Pons (tissue), 1 donor: ENCODE results near the gene PTPRF.
"Not testable (repeated sequence)": the region's sequence is repeated elsewhere in the genome, so short reads cannot be mapped to it uniquely, and the experiment has no call there.

Experiments
- DNase-seq: peaks from one replicate; pipeline ENCODE4 v3.0.0-alpha.2; 2016; ENCODE audit warnings: low spot score

The PTPRF gene

DNA sequence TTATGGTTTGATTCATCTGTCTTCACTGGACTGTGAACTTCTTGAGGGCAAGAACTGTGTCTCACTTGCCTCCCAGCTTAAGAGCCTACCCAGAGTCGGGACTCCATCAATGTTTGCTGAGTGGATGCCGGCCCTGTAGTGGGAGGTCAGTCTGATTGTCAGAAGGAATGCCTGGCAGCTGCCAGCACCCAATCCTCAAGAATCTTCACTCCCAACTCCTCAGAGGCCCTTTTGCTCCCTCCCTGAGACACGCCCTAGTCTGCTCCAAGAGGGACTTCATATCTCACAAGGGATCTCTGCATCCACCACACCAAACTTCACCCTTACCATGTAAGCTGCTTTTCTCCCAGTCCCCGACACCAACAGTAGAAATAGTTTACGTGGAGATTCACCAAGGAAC is 104.0 kb downstream of the PTPRF start:
- no peak for DNase-seq

DNA sequence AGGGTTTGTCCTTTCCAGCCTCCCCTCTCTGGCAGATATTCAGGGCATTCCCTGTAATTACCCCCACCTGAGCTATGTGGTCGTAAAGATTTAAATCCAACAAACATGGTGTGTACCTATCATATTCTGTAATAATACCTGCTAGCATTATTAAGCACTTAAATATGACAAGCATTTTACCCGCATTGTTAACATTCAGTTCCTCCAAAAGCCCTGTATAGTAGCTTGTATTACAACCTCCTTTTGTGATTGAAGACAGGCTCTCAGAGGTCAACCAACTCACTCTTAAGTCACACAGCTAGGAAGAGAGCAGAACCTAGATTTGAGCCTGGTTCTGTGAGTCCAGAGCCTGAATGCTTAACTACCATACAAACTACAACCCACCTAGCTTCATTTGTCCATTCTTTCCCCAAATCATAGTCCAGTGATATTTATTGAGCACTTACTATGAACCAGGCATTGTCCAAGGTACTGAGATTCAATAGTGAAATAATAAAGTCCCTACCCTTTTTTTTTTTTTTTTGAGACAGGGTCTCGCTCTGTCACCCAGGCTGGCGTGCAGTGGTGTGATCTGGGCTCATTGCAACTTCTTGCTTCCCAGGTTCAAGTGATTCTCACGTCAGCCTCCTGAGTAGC is 105.4 kb downstream of the PTPRF start:
- no peak for DNase-seq

- DNase-seq = no peak
Observed at GRCh38 chr1:43637267-43637666, 106.6 kb downstream of the PTPRF start.

GRCh38 chr1:43638381-43638780 is 107.7 kb downstream of the PTPRF start:
- not testable (repeated sequence) for DNase-seq

- no peak for DNase-seq
Observed at GRCh38 chr1:43639976-43640794, 109.5 kb downstream of the PTPRF start.

- DNase-seq = no peak
Observed at GRCh38 chr1:43644558-43644957, 113.9 kb downstream of the PTPRF start.

DNA sequence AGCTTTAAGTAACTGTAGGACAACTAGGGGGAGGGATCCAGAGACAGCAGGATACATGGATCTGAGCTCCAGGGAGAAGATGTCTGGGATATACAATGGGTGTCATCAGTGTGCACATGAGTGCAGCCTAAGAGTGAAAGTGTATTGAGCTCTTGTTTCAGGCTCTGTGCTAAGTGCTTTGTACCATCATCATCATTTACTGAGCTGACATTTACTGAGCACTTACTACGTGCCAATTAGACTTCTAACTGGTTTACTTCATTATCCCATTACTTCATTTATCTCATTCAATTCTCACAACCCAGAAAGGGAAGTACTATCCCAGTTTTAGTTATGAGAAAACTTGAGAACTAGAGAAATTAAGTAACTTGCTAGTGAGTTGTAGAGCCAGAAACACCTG is 114.8 kb downstream of the PTPRF start:
- DNase-seq = no peak

- not testable (repeated sequence) for DNase-seq
Observed at GRCh38 chr1:43647331-43647730, 116.6 kb downstream of the PTPRF start.

- no peak for DNase-seq
Observed at GRCh38 chr1:43648221-43648847, 117.7 kb downstream of the PTPRF start.

- no peak for DNase-seq
Observed at GRCh38 chr1:43648876-43649477, 118.3 kb downstream of the PTPRF start.

GRCh38 chr1:43650310-43651085 is 119.8 kb downstream of the PTPRF start:
- peak; percentile 99 for DNase-seq

DNA sequence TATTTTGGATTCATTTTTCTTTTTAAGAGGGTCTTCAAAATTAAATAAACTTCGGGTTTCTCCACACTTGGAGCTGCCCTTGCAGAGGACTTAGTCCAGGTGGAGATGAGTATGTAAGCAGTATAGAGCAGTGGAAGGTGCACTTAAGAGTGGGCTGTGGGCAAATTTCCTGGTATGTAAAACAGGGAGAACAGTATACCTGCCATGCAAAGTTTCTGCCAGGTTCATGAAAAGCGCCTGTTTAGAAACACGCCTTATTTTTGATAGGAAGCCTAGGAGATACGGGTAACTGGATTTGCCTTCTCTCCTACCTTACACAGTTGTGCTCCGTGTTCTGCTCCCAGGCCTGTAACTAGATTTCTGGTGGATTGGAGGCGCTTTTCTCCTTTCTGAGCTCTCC is 120.5 kb downstream of the PTPRF start:
- no peak for DNase-seq

DNA sequence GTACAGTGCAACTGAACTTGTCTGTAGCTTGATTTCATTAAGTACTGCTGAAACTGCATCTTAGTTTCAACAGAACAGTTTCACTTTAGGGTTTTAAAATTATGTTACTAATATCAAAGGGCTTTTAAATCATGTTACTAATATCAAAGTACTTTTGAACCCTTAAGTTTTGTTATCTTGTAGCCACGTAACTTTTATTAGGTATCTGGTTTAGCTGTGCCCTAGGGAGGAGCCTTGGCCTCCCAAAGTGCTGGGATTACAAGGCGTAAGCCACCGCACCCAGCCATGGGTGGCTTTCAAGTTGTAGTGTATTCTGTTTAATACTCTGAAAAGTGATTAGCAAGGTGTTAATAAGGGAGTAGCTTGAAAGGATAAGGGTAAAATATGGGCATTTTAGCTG is 121.2 kb downstream of the PTPRF start:
- no peak for DNase-seq

DNA sequence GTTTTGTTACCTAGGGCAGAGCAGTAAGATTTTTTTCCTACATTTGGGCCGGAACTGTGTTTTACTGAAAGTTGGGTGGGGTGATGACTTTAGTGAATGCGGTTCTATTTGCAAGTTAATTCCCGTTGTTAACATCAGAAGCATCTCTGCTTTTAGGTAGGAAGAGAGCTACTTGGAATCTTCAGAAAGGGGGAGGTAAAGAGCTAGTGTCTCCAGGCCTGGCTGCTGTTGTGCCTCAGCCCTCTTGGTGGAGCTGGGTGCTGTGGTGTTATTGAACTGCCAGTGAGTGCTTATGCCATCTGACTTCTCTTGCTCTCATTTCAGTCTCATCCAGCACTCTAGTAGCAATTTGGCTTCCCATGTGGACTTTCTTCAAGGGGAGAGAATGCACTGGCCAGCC is 122.7 kb downstream of the PTPRF start:
- DNase-seq = peak; percentile 46

- DNase-seq = no peak
Observed at GRCh38 chr1:43653893-43654292, 123.2 kb downstream of the PTPRF start.

DNA sequence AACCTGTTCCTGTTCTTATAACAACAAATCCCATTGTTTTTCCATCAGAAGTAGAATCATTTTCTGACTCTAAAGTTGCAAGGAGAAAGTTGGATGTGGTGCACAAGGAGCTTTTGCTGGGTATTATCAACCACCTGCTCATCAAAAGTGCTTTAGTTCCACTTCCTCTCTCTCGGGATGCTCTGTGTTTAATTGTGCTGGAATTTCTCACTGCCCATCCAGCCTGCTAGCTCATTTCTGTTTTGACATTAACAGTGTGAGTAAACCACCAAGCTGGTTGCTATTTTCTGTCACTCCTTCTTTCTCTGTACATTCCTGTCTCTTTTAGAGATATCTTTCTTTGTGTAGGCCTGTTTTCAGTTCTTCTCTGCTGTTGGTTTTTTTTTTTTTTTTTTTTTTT is 125.3 kb downstream of the PTPRF start:
- no peak for DNase-seq

DNA sequence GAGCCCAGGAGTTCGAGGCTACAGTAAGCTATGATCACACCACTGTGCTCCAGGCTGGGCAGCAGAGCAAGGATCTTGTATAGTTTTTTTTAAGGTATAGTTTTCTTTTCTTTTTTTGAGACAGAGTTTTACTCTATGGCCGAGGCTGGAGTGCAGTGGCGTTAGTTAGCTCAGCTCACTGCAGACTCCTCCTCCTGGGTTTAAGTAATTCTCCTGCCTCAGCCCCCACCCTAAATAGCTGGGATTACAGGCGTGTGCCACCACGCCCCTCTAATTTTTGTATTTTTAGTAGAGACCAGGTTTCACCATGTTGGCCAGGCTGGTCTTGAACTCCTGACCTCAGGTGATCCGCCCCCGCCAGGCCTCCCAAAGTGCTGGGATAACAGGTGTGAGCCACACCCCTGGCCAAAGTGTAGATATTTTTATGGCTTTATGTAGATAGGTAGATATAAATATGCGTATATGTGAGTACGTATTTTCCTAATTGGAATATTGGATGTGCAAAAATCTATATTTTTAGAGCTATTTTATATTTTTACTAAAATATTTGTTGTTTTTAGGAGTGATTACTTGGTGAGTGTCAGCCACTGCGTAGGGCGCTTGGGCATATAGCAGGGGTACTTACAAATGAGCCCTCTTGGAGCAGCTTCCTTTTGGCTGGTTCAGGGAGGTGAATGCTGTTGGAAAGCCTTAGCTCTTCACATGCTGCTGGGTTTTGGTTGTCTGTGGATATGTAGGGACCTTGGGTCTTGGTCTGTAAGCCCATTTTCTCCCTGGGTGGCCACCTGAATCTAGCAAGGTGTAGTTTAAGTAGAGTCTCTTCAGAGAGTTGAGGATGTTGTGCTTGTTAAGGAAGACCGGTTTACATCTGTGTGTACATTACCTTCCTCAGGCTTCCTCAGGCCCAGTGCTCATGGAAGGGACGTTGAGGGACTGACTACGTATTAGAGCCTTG is 128.8 kb downstream of the PTPRF start:
- no peak for DNase-seq

GRCh38 chr1:43660355-43660754 is 129.7 kb downstream of the PTPRF start:
- no peak for DNase-seq

- DNase-seq = no peak
Observed at GRCh38 chr1:43664369-43664768, 133.7 kb downstream of the PTPRF start.

DNA sequence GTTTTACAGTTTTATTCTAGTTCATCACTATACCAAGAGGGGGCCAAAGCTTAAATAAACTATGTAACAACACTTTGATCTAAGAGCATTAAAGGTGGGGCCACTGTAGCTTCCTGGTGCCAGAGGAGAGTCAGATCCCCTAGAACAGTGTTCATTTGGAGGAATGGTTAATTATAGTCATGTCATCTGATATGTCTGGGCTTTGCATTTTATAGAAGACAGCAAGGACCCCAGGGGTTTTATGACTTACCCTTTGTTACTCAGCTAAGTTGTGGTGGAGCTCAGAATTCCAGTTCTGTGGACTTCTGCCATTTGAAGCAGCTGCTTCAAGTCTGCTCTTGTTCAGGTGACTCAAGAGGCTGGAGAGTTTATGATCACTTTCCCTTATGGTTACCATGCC is 135.9 kb downstream of the PTPRF start:
- no peak for DNase-seq

GRCh38 chr1:43668956-43669355 is 138.3 kb downstream of the PTPRF start:
- DNase-seq = no peak
